Measurements from ENCODE around the gene LRMDA.

LRMDA gene

GRCh38 chr10:76127984-76128589, 696.7 kb downstream of the LRMDA start:
- H3K4me3 ChIP-seq (ENCODE audit: low read depth, low read length), result no peak overlapping the region
- no peak for DNase-seq (ENCODE audit: low read depth, low spot score)
- no peak for TF ChIP-seq CTCF (IDR thresholded peaks at IDR 0.05; ENCODE audit: low read depth, low read length)
- in situ Hi-C loops (cut with HindIII; ENCODE audit: low sequenced_read_pairs), result no loop called here

GRCh38 chr10:76129213-76129612, 697.8 kb downstream of the LRMDA start:
- no peak for DNase-seq (ENCODE audit: low read depth, low spot score)
- no peak overlapping the region for H3K4me3 ChIP-seq (ENCODE audit: low read depth, low read length)
- TF ChIP-seq CTCF (IDR thresholded peaks at IDR 0.05; ENCODE audit: low read depth, low read length), result no peak
- in situ Hi-C loops (cut with HindIII; ENCODE audit: low sequenced_read_pairs), result no loop called here

DNA sequence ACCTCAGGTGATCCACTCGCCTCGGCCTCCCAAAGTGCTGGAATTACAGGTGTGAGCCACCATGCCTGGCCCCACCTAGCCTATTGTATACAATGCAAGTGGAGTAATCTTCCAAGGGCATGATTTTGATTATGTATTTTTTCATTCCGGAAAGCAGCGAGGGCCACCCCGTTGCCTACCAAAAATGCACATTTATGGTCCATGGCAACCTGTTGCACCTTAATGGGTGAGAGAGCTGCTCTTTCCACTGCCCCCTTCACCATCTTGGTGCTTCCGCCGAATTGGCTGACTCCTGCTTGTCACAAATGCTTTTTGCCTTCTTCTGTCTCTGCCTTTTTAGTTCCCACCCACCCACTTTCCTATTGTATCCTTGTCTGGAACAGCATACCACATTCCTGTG, 699.5 kb downstream of the LRMDA start:
- no peak for DNase-seq (ENCODE audit: low read depth, low spot score)
- H3K4me3 ChIP-seq (ENCODE audit: low read depth, low read length), result no peak overlapping the region
- TF ChIP-seq CTCF (IDR thresholded peaks at IDR 0.05; ENCODE audit: low read depth, low read length), result no peak
- in situ Hi-C loops (cut with HindIII; ENCODE audit: low sequenced_read_pairs), result no loop called here

- DNase-seq (ENCODE audit: low read depth, low spot score), result no peak
- no peak overlapping the region for H3K4me3 ChIP-seq (ENCODE audit: low read depth, low read length)
- no peak for TF ChIP-seq CTCF (IDR thresholded peaks at IDR 0.05; ENCODE audit: low read depth, low read length)
- in situ Hi-C loops (cut with HindIII; ENCODE audit: low sequenced_read_pairs), result no loop called here
These were observed 702.3 kb downstream of the LRMDA start for GRCh38 chr10:76133597-76134255.

DNA sequence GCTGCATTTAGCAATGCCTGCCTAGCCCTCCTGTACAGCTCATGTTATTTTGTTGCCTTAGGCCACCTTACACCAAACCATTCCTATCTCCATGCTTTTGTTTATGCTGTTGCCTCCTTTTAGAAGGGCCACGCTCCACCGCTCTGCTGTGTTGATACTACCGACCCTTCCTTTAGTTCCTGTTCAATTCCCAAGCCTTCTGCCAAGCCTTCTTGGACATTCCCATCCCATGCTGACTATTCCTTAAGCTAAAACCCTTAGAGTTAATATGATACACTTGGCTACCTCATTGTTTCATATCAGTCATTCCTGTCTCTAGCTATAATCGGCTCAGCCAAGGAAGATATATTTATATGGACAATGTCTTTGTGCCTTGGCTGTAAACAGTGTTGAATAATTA, 705.5 kb downstream of the LRMDA start:
- H3K4me3 ChIP-seq (ENCODE audit: low read depth, low read length), result no peak overlapping the region
- no peak for TF ChIP-seq CTCF (IDR thresholded peaks at IDR 0.05; ENCODE audit: low read depth, low read length)
- DNase-seq (ENCODE audit: low read depth, low spot score), result no peak
- in situ Hi-C loops (cut with HindIII; ENCODE audit: low sequenced_read_pairs), result no loop called here

DNA sequence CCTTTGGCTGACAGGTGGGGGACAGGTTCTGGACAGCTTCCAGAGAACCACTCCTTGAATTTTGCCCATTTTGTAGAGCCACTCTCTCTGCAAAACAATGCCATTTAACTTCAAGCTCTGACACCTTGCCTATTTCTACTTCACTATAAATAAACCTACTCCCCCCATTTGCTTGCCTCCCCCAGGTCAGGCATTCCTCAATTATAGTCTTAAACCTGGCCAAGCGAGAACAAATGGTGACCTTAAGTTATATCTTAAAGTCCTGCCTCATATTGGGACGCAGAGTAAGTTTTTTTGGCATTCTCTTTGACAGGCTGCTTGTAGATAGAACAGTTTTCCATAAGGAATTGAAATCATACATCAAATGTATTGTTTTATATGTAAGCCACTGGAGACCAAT, 706.9 kb downstream of the LRMDA start:
- no peak for TF ChIP-seq CTCF (IDR thresholded peaks at IDR 0.05; ENCODE audit: low read depth, low read length)
- H3K4me3 ChIP-seq (ENCODE audit: low read depth, low read length), result no peak overlapping the region
- in situ Hi-C loops (cut with HindIII; ENCODE audit: low sequenced_read_pairs), result no loop called here
- DNase-seq (ENCODE audit: low read depth, low spot score), result no peak

Data from astrocyte of the spinal cord (primary cell).